Measurements from ENCODE around the gene TMEM26.

The TMEM26 gene

DNA sequence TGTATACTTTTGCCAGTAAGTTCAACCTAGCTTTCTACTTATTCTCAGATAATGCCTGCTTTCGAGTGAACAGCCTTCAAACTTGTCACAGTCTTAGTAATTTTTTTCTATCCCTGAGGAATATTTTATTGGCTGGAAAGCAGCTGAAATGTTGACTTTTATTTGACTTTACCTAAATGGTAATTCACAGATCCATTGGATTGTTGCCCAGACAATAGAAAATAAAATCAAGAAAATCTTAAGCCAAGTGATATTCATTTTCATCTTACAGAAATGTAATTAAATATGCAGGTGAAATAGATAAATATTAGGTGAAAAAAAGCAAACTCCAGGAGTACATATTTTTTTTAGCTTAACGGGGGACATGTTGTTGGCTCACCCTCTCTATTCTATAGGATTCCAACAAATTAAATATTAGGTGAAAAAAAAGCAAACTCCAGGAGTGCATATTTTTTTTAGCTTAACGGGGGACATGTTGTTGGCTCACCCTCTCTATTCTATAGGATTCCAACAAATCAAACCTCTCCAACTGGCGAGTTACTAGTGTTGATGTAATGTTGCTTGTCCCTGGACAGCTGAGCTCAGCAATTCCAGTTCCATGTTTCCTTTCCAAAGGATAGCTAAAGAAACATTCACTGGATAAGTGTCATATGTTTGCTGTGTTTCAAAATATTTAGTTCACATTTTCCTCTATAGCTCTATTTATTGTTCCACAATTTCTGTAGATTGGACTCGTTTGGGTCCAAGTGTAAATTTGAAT, 4.2 kb downstream of the TMEM26 start:
- DNase-seq (ENCODE audit: low read depth), result no peak
- TF ChIP-seq, protein P1, sequence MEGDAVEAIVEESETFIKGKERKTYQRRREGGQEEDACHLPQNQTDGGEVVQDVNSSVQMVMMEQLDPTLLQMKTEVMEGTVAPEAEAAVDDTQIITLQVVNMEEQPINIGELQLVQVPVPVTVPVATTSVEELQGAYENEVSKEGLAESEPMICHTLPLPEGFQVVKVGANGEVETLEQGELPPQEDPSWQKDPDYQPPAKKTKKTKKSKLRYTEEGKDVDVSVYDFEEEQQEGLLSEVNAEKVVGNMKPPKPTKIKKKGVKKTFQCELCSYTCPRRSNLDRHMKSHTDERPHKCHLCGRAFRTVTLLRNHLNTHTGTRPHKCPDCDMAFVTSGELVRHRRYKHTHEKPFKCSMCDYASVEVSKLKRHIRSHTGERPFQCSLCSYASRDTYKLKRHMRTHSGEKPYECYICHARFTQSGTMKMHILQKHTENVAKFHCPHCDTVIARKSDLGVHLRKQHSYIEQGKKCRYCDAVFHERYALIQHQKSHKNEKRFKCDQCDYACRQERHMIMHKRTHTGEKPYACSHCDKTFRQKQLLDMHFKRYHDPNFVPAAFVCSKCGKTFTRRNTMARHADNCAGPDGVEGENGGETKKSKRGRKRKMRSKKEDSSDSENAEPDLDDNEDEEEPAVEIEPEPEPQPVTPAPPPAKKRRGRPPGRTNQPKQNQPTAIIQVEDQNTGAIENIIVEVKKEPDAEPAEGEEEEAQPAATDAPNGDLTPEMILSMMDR (conservative IDR thresholded peaks at IDR 0.05; ENCODE audit: low read length), result no peak
- H3K4me3 ChIP-seq (ENCODE audit: low read length), result no peak overlapping the region

DNA sequence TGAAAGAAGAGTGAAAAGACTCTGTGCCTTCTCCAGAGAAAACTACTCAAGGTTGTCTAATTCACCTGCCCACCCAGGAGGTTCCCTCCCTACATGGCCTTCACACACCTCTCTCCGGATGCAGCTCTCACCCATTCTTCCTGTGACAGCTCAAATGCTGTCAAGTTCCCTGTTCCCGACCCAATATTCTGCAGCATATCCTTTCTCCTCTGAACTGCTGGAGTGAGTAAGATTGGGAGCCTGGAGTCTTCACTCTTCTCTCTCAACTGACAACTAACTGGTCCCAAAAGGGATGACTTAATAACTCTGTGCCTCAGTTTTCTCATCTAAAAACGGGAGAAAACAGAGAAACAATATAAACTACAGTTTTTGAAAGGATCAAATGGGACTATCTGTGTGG, 5.1 kb downstream of the TMEM26 start:
- DNase-seq (ENCODE audit: low read depth), result no peak
- TF ChIP-seq, protein P1 (conservative IDR thresholded peaks at IDR 0.05; ENCODE audit: low read length), result no peak
- no peak overlapping the region for H3K4me3 ChIP-seq (ENCODE audit: low read length)

GRCh38 chr10:61439058-61439609, 14.0 kb downstream of the TMEM26 start:
- H3K4me3 ChIP-seq (ENCODE audit: low read length), result no peak overlapping the region
- TF ChIP-seq, protein P1 (conservative IDR thresholded peaks at IDR 0.05; ENCODE audit: low read length), result no peak
- DNase-seq (ENCODE audit: low read depth), result no peak

- TF ChIP-seq, protein P1 (conservative IDR thresholded peaks at IDR 0.05; ENCODE audit: low read length), result no peak
- DNase-seq (ENCODE audit: low read depth), result peak; percentile 8
- no peak overlapping the region for H3K4me3 ChIP-seq (ENCODE audit: low read length)
Observed at GRCh38 chr10:61438141-61438988, 14.8 kb downstream of the TMEM26 start.

DNA sequence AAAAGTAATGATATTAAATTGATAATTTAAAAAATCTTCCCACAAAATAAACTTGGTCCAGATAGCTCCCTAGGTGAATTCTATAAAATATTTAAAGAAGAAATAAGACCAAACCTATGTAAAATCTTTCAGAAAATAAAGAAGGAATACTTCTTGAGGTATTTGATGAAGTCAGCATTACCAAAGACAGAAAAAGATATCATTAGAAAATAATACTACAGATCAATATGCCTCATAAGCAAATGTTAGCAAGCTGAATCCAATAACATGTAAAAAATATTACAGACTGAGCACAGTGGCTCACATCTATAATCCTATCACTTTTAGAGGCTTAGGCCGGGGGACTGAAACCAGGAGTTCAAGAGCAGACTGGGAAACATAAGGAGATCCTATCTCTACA, 30.0 kb downstream of the TMEM26 start:
- H3K4me3 ChIP-seq (ENCODE audit: low read length), result no peak overlapping the region
- TF ChIP-seq, protein P1 (conservative IDR thresholded peaks at IDR 0.05; ENCODE audit: low read length), result no peak
- DNase-seq (ENCODE audit: low read depth), result no peak

GRCh38 chr10:61417661-61418060, 35.5 kb downstream of the TMEM26 start:
- TF ChIP-seq, protein P1 (conservative IDR thresholded peaks at IDR 0.05; ENCODE audit: low read length), result no peak
- no peak overlapping the region for H3K4me3 ChIP-seq (ENCODE audit: low read length)
- DNase-seq (ENCODE audit: low read depth), result no peak

Measured in AG10803 (cell line).